SK-N-SH (cell line): Measurements from ENCODE around the gene BAG1. TPM values are rescaled to one million over a fixed set of nuclear protein-coding genes. Genes with fewer than 3 reads are reported as not detected.

Source experiments
- CTCF ChIA-PET: fragments of 300-600, 350-600 bp; formaldehyde crosslinking; extraction: SDS; loops from one replicate; lab custom pipeline; 2021; lab: Yijun Ruan, JAX
- POLR2A ChIA-PET: fragments of 350-600 bp; sonication (Branson Sonifier 250); formaldehyde crosslinking; extraction: SDS; loops from one replicate; lab custom pipeline; 2020; ENCODE audit warnings: antibody characterized with exemption, inconsistent platforms; lab: Yijun Ruan, JAX
- DNase-seq: peaks from one replicate; pipeline ENCODE4 v3.0.0; 2012
- H2AFZ ChIP-seq: fragments of 200-600 bp; sonication (generic); 2 replicates; pipeline ENCODE4 v1.8.1; 2016; ENCODE audit warnings: antibody characterized with exemption, mild to moderate bottlenecking, low read depth
- H3F3A ChIP-seq: fragments of 200-600 bp; sonication (generic); replicated peaks from 2 replicates; pipeline ENCODE3; 2016; ENCODE audit warnings: antibody characterized with exemption, mild to moderate bottlenecking; ENCODE audit not compliant: insufficient read depth
- H3K27ac ChIP-seq, 2 experiments: fragments of 200-500 bp in 1 of 2; fragments of 200-600 bp in 1 of 2; sonication (Bioruptor generic) in 1 of 2; sonication (generic), shearing (Covaris generic) in 1 of 2; 2 replicates each; pipeline versions ENCODE4 v1.5.1 to v1.6.1; 2014 to 2016; ENCODE audit warnings: low read depth in 2 of 2, inconsistent platforms in 1 of 2, low read length in 1 of 2, mild to moderate bottlenecking in 1 of 2, mixed read lengths in 1 of 2
- H3K27me3 ChIP-seq: fragments of 200-600 bp; sonication (generic), shearing (Covaris generic); 2 replicates; pipeline ENCODE4 v1.6.1; 2016; ENCODE audit warnings: mixed run types; ENCODE audit not compliant: insufficient read depth
- H3K36me3 ChIP-seq, 2 experiments: fragments of 200-500 bp in 1 of 2; fragments of 200-600 bp in 1 of 2; sonication (Bioruptor generic) in 1 of 2; sonication (generic) in 1 of 2; replicated peaks in 1 of 2; 2 replicates each; pipeline versions ENCODE3 to v1.5.1; 2014 to 2016; ENCODE audit warnings: low read length in 1 of 2, mild to moderate bottlenecking in 1 of 2; ENCODE audit not compliant: insufficient read depth in 2 of 2, control insufficient read depth in 1 of 2
- H3K4me1 ChIP-seq, 2 experiments: fragments of 200-500 bp in 1 of 2; fragments of 200-600 bp in 1 of 2; sonication (Bioruptor generic) in 1 of 2; sonication (generic), shearing (Covaris generic) in 1 of 2; 2 replicates each; pipeline versions ENCODE4 v1.5.1 to v1.6.1; 2014 to 2016; ENCODE audit warnings: low read depth in 1 of 2, low read length in 1 of 2, mixed run types in 1 of 2; ENCODE audit not compliant: insufficient read depth in 2 of 2, control insufficient read depth in 1 of 2
- H3K4me2 ChIP-seq: fragments of 200-600 bp; sonication (generic), shearing (Covaris generic); 2 replicates; pipeline ENCODE4 v1.6.1; 2017; ENCODE audit warnings: mixed run types
- H3K4me3 ChIP-seq, 2 experiments: fragments of 200-500 bp in 1 of 2; fragments of 200-600 bp in 1 of 2; sonication (Bioruptor generic) in 1 of 2; sonication (generic), shearing (Covaris generic) in 1 of 2; 2 replicates each; pipeline versions ENCODE4 v1.5.1 to v1.8.1; 2014 to 2016; ENCODE audit warnings: low read depth in 2 of 2, inconsistent platforms in 1 of 2, low read length in 1 of 2, mild to moderate bottlenecking in 1 of 2, mixed read lengths in 1 of 2, moderate library complexity in 1 of 2
- H3K79me2 ChIP-seq: fragments of 200-600 bp; sonication (generic); 2 replicates; pipeline ENCODE4 v1.8.1; 2017; ENCODE audit warnings: mild to moderate bottlenecking; ENCODE audit not compliant: insufficient read depth
- H3K9ac ChIP-seq: fragments of 200-600 bp; sonication (generic); 2 replicates; pipeline ENCODE4 v1.6.1; 2017; ENCODE audit warnings: mixed run types
- H3K9me2 ChIP-seq: fragments of 200-600 bp; sonication (generic); 2 replicates; pipeline ENCODE4 v1.6.1; 2017; ENCODE audit warnings: mixed run types
- H3K9me3 ChIP-seq: fragments of 200-600 bp; sonication (generic); 2 replicates; pipeline ENCODE4 v1.6.1; 2017; ENCODE audit warnings: mixed run types, mild to moderate bottlenecking, moderate library complexity
- H4K20me1 ChIP-seq: fragments of 200-600 bp; sonication (generic); 2 replicates; pipeline ENCODE4 v1.6.1; 2017; ENCODE audit warnings: mild to moderate bottlenecking, mixed run types; ENCODE audit not compliant: insufficient read depth
- ELF1 ChIP-seq: IDR thresholded peaks from 2 replicates; pipeline ENCODE4 v1.4.0; 2012
- EP300 ChIP-seq, 2 experiments: IDR thresholded peaks; 2 replicates each; pipeline versions ENCODE4 v1.4.0 to v1.6.1; 2012; ENCODE audit warnings: borderline replicate concordance in 1 of 2, low read depth in 1 of 2, low read length in 1 of 2
- EZH2phosphoT487 ChIP-seq: fragments of 200-600 bp; sonication (generic); IDR thresholded peaks from 2 replicates; pipeline ENCODE4 v1.6.1; 2017; ENCODE audit warnings: low read depth, mixed run types, mild to moderate bottlenecking, antibody characterized with exemption, moderate library complexity, borderline replicate concordance
- FOXJ3 ChIP-seq: sonication (generic); formaldehyde crosslinking; IDR thresholded peaks from 2 replicates; pipeline ENCODE4 v1.5.1; 2020; ENCODE audit warnings: mild to moderate bottlenecking, missing genetic modification reagents
- GABPA ChIP-seq: IDR thresholded peaks from 2 replicates; pipeline ENCODE4 v1.4.0; 2012; ENCODE audit warnings: low read depth, mild to moderate bottlenecking
- GATA2 ChIP-seq: sonication (generic); formaldehyde crosslinking; IDR thresholded peaks from 2 replicates; pipeline ENCODE4 v1.5.0; 2020; ENCODE audit warnings: mild to moderate bottlenecking, missing genetic modification reagents
- JUND ChIP-seq: IDR thresholded peaks from 2 replicates; pipeline ENCODE4 v1.4.0; 2012
- MAX ChIP-seq: IDR thresholded peaks from 2 replicates; pipeline ENCODE4 v1.4.0; 2012; ENCODE audit warnings: low read depth
- NFIC ChIP-seq: IDR thresholded peaks from 2 replicates; pipeline ENCODE4 v1.4.0; 2012; ENCODE audit warnings: borderline replicate concordance
- NRF1 ChIP-seq: IDR thresholded peaks from 2 replicates; pipeline ENCODE4 v1.6.1; 2012; ENCODE audit warnings: low read depth, mild to moderate bottlenecking, low read length
- PBX3 ChIP-seq: IDR thresholded peaks from 2 replicates; pipeline ENCODE4; 2012
- RAD21 ChIP-seq: IDR thresholded peaks from 2 replicates; pipeline ENCODE4 v1.6.1; 2012; ENCODE audit warnings: mild to moderate bottlenecking, low read length
- RCOR1 ChIP-seq: fragments of 150-350 bp; IDR thresholded peaks from 2 replicates; pipeline ENCODE4 v1.6.1; 2017; ENCODE audit warnings: antibody characterized with exemption, low read length
- RXRA ChIP-seq: IDR thresholded peaks from 2 replicates; pipeline ENCODE4 v1.4.0; 2012; ENCODE audit warnings: low read depth, mild to moderate bottlenecking, borderline replicate concordance
- SIN3A ChIP-seq: IDR thresholded peaks from 2 replicates; pipeline ENCODE4 v1.6.1; 2012; ENCODE audit warnings: low read depth, mild to moderate bottlenecking, low read length, moderate library complexity, borderline replicate concordance
- TAF1 ChIP-seq: IDR thresholded peaks from 2 replicates; pipeline ENCODE4 v1.6.1; 2012; ENCODE audit warnings: low read depth, mild to moderate bottlenecking, low read length, moderate library complexity, borderline replicate concordance
- TCF12 ChIP-seq: IDR thresholded peaks from 2 replicates; pipeline ENCODE4 v1.4.0; 2012
- TEAD4 ChIP-seq: IDR thresholded peaks from 2 replicates; pipeline ENCODE4 v1.4.0; 2012; ENCODE audit warnings: mild to moderate bottlenecking, borderline replicate concordance; ENCODE audit not compliant: insufficient read depth
- YY1 ChIP-seq: IDR thresholded peaks from 2 replicates; pipeline ENCODE4 v1.4.0; 2012; ENCODE audit warnings: low read depth, mild to moderate bottlenecking
- WGBS: methylation state at CpG from one replicate; pipeline ENCODE4 v1.1.6; 2017; ENCODE audit warnings: low lambda C conversion rate; 5-methylcytosine and 5-hydroxymethylcytosine counted together
- polyA plus RNA-seq, 3 experiments: library from polyadenylated mRNA; depleted of rRNA; stranded (reverse); fragments of >200 nt; gene quantifications; 2 replicates each; pipeline ENCODE4 v1.2.3, GENCODE V29; 2012
- TF ChIP-seq, protein P1 (sequence below): fragments of 150-350 bp; IDR thresholded peaks from 2 replicates; pipeline ENCODE4 v1.6.1; 2017; ENCODE audit warnings: antibody characterized with exemption, low read length, low read depth, borderline replicate concordance
- TF ChIP-seq, protein P2 (sequence below): IDR thresholded peaks from 2 replicates; pipeline ENCODE4 v1.4.0; 2012; ENCODE audit warnings: low read depth, borderline replicate concordance
- TF ChIP-seq, protein P3 (sequence below): fragments of 200-600 bp; sonication (generic); IDR thresholded peaks from 2 replicates; pipeline ENCODE4 v1.6.1; 2017; ENCODE audit warnings: antibody characterized with exemption, mild to moderate bottlenecking, moderate library complexity

BAG1 gene
- polyA plus RNA-seq, 1 of the 3 experiments (the other 2 are of a cell fraction), result 49.9 TPM

- Histone ChIP-seq H3K4me3 (no peak overlapping the region), H3K27me3 (no peaks in the 10 kb centered on the region), H3K9me2 (no peaks in the 10 kb centered on the region), H4K20me1 (no peaks in the 10 kb centered on the region), H2AFZ (no peak overlapping the region), H3K4me2 (no peak overlapping the region), H3K27ac (no peak overlapping the region), H3K9ac (no peak overlapping the region), H3K36me3 (peaks cover 75 to 79% of the 10 kb centered on the region in 2 experiments), H3K4me1 (no peaks in the 10 kb centered on the region), H3K79me2 (peaks cover 8% of the 10 kb centered on the region), H3F3A (peaks cover 21% of the 10 kb centered on the region), H3K9me3 (no peaks in the 10 kb centered on the region)
- WGBS, result 96% methylated on average over 4 of the region's 4 CpGs
- TF ChIP-seq RXRA (no peak), ELF1 (no peak), JUND (no peak), YY1 (no peak), EZH2phosphoT487 (no peak), NFIC (no peak), PBX3 (no peak), NRF1 (no peak), RCOR1 (no peak), GATA2 (no peak), RAD21 (no peak)
- TF ChIP-seq, protein P1, sequence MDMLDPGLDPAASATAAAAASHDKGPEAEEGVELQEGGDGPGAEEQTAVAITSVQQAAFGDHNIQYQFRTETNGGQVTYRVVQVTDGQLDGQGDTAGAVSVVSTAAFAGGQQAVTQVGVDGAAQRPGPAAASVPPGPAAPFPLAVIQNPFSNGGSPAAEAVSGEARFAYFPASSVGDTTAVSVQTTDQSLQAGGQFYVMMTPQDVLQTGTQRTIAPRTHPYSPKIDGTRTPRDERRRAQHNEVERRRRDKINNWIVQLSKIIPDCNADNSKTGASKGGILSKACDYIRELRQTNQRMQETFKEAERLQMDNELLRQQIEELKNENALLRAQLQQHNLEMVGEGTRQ, result no peak
- ChIA-PET POLR2A (no interaction called here), CTCF (interaction anchor here (1.1 kb wide), 1 partner anchor 346 kb away, joined by 3 read pairs; no protein-coding TSS in a partner anchor)
- DNase-seq, result no peak
Observed at GRCh38 chr9:33277484-33277883, 13.0 kb upstream of the BAG1 start.

DNA sequence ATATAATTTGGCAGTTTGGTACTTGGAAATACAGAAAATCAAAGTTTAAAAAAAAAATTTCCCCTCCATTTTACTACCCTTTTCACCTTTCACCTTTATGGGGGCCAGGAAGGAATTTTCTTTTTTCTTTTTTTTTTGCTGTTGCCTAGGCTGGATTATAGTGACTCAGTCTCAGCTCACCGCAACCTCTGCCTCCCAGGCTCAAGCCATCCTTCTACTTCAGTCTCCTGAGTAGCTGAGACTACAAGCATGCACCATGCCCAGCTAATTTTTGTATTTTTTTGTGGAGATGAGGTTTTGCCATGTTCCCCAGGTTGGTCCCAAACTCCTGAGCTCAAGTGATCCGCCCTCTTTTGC lies 9.4 kb upstream of the BAG1 start:
- no peaks in the 10 kb centered on the region for H3K9me2 ChIP-seq
- TF ChIP-seq NRF1 (no peak), JUND (no peak), FOXJ3 (CRISPR knock-in tag) (no peak), GATA2 (no peak), TAF1 (no peak), RCOR1 (no peak), EP300 (IDR thresholded peaks at IDR 0.05; ENCODE audit: borderline replicate concordance in 1 of 2, low read depth in 1 of 2, low read length in 1 of 2) (no peak), EZH2phosphoT487 (no peak), TCF12 (no peak), SIN3A (no peak), MAX (no peak), TEAD4 (no peak), GABPA (no peak), RXRA (no peak), PBX3 (no peak)
- TF ChIP-seq, protein P2, sequence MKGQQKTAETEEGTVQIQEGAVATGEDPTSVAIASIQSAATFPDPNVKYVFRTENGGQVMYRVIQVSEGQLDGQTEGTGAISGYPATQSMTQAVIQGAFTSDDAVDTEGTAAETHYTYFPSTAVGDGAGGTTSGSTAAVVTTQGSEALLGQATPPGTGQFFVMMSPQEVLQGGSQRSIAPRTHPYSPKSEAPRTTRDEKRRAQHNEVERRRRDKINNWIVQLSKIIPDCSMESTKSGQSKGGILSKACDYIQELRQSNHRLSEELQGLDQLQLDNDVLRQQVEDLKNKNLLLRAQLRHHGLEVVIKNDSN, result no peak
- TF ChIP-seq, protein P3, sequence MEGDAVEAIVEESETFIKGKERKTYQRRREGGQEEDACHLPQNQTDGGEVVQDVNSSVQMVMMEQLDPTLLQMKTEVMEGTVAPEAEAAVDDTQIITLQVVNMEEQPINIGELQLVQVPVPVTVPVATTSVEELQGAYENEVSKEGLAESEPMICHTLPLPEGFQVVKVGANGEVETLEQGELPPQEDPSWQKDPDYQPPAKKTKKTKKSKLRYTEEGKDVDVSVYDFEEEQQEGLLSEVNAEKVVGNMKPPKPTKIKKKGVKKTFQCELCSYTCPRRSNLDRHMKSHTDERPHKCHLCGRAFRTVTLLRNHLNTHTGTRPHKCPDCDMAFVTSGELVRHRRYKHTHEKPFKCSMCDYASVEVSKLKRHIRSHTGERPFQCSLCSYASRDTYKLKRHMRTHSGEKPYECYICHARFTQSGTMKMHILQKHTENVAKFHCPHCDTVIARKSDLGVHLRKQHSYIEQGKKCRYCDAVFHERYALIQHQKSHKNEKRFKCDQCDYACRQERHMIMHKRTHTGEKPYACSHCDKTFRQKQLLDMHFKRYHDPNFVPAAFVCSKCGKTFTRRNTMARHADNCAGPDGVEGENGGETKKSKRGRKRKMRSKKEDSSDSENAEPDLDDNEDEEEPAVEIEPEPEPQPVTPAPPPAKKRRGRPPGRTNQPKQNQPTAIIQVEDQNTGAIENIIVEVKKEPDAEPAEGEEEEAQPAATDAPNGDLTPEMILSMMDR, result no peak
- TF ChIP-seq, protein P1, result no peak
- H3K4me1 ChIP-seq, result no peaks in the 10 kb centered on the region
- no peaks in the 10 kb centered on the region for H3K9me3 ChIP-seq
- WGBS, result 82% methylated on average over 2 of the region's 2 CpGs
- no peak overlapping the region for H3K4me3 ChIP-seq
- H3K27me3 ChIP-seq, result no peaks in the 10 kb centered on the region
- no peaks in the 10 kb centered on the region for H4K20me1 ChIP-seq
- H2AFZ ChIP-seq, result no peak overlapping the region
- peaks cover 18% of the 10 kb centered on the region for H3F3A ChIP-seq
- H3K36me3 ChIP-seq, result peaks cover 76 to 82% of the 10 kb centered on the region in 2 experiments
- no peak overlapping the region for H3K4me2 ChIP-seq
- ChIA-PET CTCF (interaction anchor here (0.8 to 1.3 kb wide), 2 partner anchors 10 to 129 kb away, joined by 3 read pairs; partner anchors contain the start of genes BAG1 and CHMP5), POLR2A (interaction anchor here (1.1 kb wide), 1 partner anchor 16 kb away, joined by 3 read pairs; the partner anchor contains the start of gene NFX1)
- DNase-seq, result no peak
- H3K79me2 ChIP-seq, result peaks cover 16% of the 10 kb centered on the region
- no peak overlapping the region for H3K9ac ChIP-seq
- no peak overlapping the region for H3K27ac ChIP-seq
